ENCODE data around the gene TSPAN32.
"Not testable (repeated sequence)": the region's sequence is repeated elsewhere in the genome, so short reads cannot be mapped to it uniquely, and the experiment has no call there.

TSPAN32 gene

DNA sequence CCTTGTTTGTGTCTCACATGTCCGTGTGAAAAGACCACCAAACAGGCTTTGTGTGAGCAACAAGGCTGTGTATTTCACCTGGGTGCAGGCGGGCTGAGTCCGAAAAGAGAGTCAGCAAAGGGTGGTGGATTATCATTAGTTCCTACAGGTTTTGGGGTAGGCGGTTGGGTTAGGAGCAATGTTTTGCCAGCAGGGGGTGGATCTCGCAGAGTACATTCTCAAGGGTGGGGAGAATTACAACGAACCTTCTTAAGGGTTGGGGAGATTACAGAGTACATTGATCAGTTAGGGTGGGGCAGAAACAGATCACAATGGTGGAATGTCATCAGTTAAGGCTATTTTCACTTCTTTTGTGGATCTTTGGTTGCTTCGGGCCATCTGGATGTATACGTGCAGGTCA is 36.9 kb downstream of the TSPAN32 start:
- ATAC-seq (ENCODE audit: insufficient read depth, low read depth); H2AFZ ChIP-seq (ENCODE audit: low read depth, low read length); H3K9ac ChIP-seq (ENCODE audit: low read depth, low read length); DNase-seq; H3K4me1 ChIP-seq (ENCODE audit: insufficient read depth, low read length); H3K4me2 ChIP-seq (ENCODE audit: insufficient read depth, low read length); H3K4me3 ChIP-seq (ENCODE audit: low read depth in 1 of 2, low read length in 2 of 2); H4K20me1 ChIP-seq (ENCODE audit: insufficient read depth, low read length); H3K27ac ChIP-seq (ENCODE audit: low read length); H3K36me3 ChIP-seq (ENCODE audit: insufficient read depth, low read length); H3K9me3 ChIP-seq (ENCODE audit: insufficient read depth, low read length, severe bottlenecking); H3K27me3 ChIP-seq (ENCODE audit: insufficient read depth, low read length, poor library complexity); H3K79me2 ChIP-seq (ENCODE audit: insufficient read depth, low read length): not testable (repeated sequence)

DNA sequence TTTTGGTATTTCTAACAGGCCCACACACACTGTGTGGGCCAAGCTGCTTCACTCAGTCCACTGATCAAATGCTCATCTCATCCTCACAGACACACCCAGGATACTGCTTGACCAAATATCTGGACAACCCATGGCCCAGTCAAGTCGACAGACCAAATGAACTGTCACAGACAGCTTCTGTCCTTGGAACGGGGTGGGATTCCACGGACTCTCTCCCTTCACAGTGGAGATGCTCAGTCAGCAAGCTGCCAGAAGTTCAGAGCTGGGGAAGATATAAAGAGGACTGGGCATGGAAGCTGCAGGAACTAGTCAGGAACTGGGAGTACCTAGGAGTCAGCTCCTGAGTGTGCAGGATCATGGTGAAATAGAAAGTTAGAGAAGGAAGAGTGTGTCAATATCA is 40.7 kb downstream of the TSPAN32 start:
- no peak for ATAC-seq (ENCODE audit: insufficient read depth, low read depth)
- no peak overlapping the region for H3K9ac ChIP-seq (ENCODE audit: low read depth, low read length)
- no peaks in the 10 kb centered on the region for H3K4me1 ChIP-seq (ENCODE audit: insufficient read depth, low read length)
- no peaks in the 10 kb centered on the region for H3K27me3 ChIP-seq (ENCODE audit: insufficient read depth, low read length, poor library complexity)
- no peaks in the 10 kb centered on the region for H4K20me1 ChIP-seq (ENCODE audit: insufficient read depth, low read length)
- no peak for TF ChIP-seq EZH2 (IDR thresholded peaks at IDR 0.05; ENCODE audit: borderline replicate concordance, low read depth, low read length, severe bottlenecking)
- TF ChIP-seq, protein P1, sequence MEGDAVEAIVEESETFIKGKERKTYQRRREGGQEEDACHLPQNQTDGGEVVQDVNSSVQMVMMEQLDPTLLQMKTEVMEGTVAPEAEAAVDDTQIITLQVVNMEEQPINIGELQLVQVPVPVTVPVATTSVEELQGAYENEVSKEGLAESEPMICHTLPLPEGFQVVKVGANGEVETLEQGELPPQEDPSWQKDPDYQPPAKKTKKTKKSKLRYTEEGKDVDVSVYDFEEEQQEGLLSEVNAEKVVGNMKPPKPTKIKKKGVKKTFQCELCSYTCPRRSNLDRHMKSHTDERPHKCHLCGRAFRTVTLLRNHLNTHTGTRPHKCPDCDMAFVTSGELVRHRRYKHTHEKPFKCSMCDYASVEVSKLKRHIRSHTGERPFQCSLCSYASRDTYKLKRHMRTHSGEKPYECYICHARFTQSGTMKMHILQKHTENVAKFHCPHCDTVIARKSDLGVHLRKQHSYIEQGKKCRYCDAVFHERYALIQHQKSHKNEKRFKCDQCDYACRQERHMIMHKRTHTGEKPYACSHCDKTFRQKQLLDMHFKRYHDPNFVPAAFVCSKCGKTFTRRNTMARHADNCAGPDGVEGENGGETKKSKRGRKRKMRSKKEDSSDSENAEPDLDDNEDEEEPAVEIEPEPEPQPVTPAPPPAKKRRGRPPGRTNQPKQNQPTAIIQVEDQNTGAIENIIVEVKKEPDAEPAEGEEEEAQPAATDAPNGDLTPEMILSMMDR (IDR thresholded peaks at IDR 0.05; ENCODE audit: borderline replicate concordance, extremely low read depth, low read length, poor library complexity, severe bottlenecking), result no peak
- DNase-seq, result no peak
- no peaks in the 10 kb centered on the region for H3K9me3 ChIP-seq (ENCODE audit: insufficient read depth, low read length, severe bottlenecking)
- H3K36me3 ChIP-seq (ENCODE audit: insufficient read depth, low read length), result no peaks in the 10 kb centered on the region
- H3K27ac ChIP-seq (ENCODE audit: low read length), result no peak overlapping the region
- no peaks in the 10 kb centered on the region for H3K79me2 ChIP-seq (ENCODE audit: insufficient read depth, low read length)
- H3K4me2 ChIP-seq (ENCODE audit: insufficient read depth, low read length), result no peak overlapping the region
- no peak overlapping the region for H2AFZ ChIP-seq (ENCODE audit: low read depth, low read length)
- no peak overlapping the region for H3K4me3 ChIP-seq (ENCODE audit: low read depth in 1 of 2, low read length in 2 of 2)

DNA sequence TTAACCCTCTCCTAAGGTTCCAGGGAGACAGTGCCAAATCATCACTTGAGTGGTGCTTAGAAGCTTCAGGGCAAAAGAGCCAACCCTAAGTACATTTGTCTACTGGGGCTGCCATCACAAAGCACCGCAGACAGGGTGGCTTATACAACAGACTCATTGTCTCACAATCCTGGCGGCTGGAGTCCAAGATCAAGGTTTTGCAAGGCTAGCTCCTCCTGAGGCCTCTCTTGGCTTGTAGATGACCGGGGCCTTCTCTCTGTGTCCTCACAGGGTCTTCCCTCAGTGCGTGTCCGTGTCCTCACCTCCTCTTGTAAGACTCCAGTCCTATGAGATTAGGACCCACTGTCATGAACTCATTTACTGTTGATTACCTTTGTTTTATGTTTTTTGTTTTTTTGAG is 41.2 kb downstream of the TSPAN32 start:
- TF ChIP-seq, protein P1 (IDR thresholded peaks at IDR 0.05; ENCODE audit: borderline replicate concordance, extremely low read depth, low read length, poor library complexity, severe bottlenecking), result no peak
- no peak for TF ChIP-seq EZH2 (IDR thresholded peaks at IDR 0.05; ENCODE audit: borderline replicate concordance, low read depth, low read length, severe bottlenecking)
- no peaks in the 10 kb centered on the region for H3K79me2 ChIP-seq (ENCODE audit: insufficient read depth, low read length)
- no peaks in the 10 kb centered on the region for H3K4me1 ChIP-seq (ENCODE audit: insufficient read depth, low read length)
- DNase-seq, result no peak
- ATAC-seq (ENCODE audit: insufficient read depth, low read depth), result no peak
- no peak overlapping the region for H3K9ac ChIP-seq (ENCODE audit: low read depth, low read length)
- H4K20me1 ChIP-seq (ENCODE audit: insufficient read depth, low read length), result no peaks in the 10 kb centered on the region
- no peak overlapping the region for H3K27ac ChIP-seq (ENCODE audit: low read length)
- no peak overlapping the region for H2AFZ ChIP-seq (ENCODE audit: low read depth, low read length)
- H3K9me3 ChIP-seq (ENCODE audit: insufficient read depth, low read length, severe bottlenecking), result no peaks in the 10 kb centered on the region
- no peaks in the 10 kb centered on the region for H3K27me3 ChIP-seq (ENCODE audit: insufficient read depth, low read length, poor library complexity)
- no peak overlapping the region for H3K4me3 ChIP-seq (ENCODE audit: low read depth in 1 of 2, low read length in 2 of 2)
- H3K4me2 ChIP-seq (ENCODE audit: insufficient read depth, low read length), result no peak overlapping the region
- no peaks in the 10 kb centered on the region for H3K36me3 ChIP-seq (ENCODE audit: insufficient read depth, low read length)

DNA sequence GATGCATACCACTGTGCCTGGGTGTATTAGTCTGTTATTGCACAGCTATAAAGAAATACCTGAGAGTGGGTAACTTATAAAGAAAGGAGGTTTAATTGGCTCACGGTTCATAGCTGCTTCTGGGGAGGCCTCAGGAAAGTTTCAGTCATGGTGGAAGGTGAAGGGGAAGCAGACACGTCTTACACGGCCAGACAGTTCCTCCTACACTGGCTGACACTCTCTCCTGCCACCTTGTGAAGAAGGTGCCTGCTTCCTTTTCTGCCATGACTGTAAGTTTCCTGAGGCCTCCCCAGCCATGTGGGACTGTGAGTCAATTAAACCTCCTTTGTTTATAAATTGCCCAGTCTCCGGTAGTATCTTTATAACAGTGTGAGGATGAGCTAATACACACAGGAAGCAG is 41.7 kb downstream of the TSPAN32 start:
- DNase-seq, result no peak
- no peaks in the 10 kb centered on the region for H4K20me1 ChIP-seq (ENCODE audit: insufficient read depth, low read length)
- no peak overlapping the region for H3K9ac ChIP-seq (ENCODE audit: low read depth, low read length)
- TF ChIP-seq EZH2 (IDR thresholded peaks at IDR 0.05; ENCODE audit: borderline replicate concordance, low read depth, low read length, severe bottlenecking), result no peak
- TF ChIP-seq, protein P1 (IDR thresholded peaks at IDR 0.05; ENCODE audit: borderline replicate concordance, extremely low read depth, low read length, poor library complexity, severe bottlenecking), result no peak
- ATAC-seq (ENCODE audit: insufficient read depth, low read depth), result no peak
- no peak overlapping the region for H3K27ac ChIP-seq (ENCODE audit: low read length)
- H3K9me3 ChIP-seq (ENCODE audit: insufficient read depth, low read length, severe bottlenecking), result no peaks in the 10 kb centered on the region
- no peak overlapping the region for H3K4me3 ChIP-seq (ENCODE audit: low read depth in 1 of 2, low read length in 2 of 2)
- no peak overlapping the region for H2AFZ ChIP-seq (ENCODE audit: low read depth, low read length)
- no peaks in the 10 kb centered on the region for H3K4me1 ChIP-seq (ENCODE audit: insufficient read depth, low read length)
- H3K36me3 ChIP-seq (ENCODE audit: insufficient read depth, low read length), result no peaks in the 10 kb centered on the region
- no peak overlapping the region for H3K4me2 ChIP-seq (ENCODE audit: insufficient read depth, low read length)
- no peaks in the 10 kb centered on the region for H3K79me2 ChIP-seq (ENCODE audit: insufficient read depth, low read length)
- no peaks in the 10 kb centered on the region for H3K27me3 ChIP-seq (ENCODE audit: insufficient read depth, low read length, poor library complexity)
